H1 (cell line): Measurements from ENCODE around the gene RSF1. TPM values are rescaled to one million over a fixed set of nuclear protein-coding genes. Genes with fewer than 3 reads are reported as not detected.

ENCODE experiments used
- CTCF ChIA-PET: fragments of 300-600 bp; sonication (Branson Sonifier 250); formaldehyde crosslinking; loops from one replicate; lab custom pipeline; 2021; ENCODE audit not compliant: partially characterized antibody; lab: Charles Lee
- POLR2A ChIA-PET: fragments of 300-600 bp; sonication (Branson Sonifier 250); formaldehyde crosslinking; loops from one replicate; lab custom pipeline; 2021; ENCODE audit warnings: inconsistent platforms; ENCODE audit not compliant: partially characterized antibody; lab: Charles Lee
- DNase-seq, 2 experiments: peaks; one replicate each; pipeline versions ENCODE4 v3.0.0 to v3.0.0-alpha.2; 2010 to 2022; ENCODE audit warnings: low spot score in 2 of 2, low read depth in 1 of 2, mixed read lengths in 1 of 2
- FAIRE-seq: peaks from 2 replicates; lab custom pipeline; 2011; peaks lifted over from hg19 to GRCh38; lab: Jason Lieb, UNC
- H2AFZ ChIP-seq: 2 replicates; pipeline ENCODE4 v1.8.1; 2012; ENCODE audit warnings: low read length, inconsistent platforms
- H2AK5ac ChIP-seq: 2 replicates; pipeline ENCODE4 v1.6.1; 2013; ENCODE audit warnings: low read depth, low read length
- H2BK120ac ChIP-seq: replicated peaks from 2 replicates; pipeline ENCODE3; 2013; ENCODE audit warnings: low read depth, low read length, inconsistent platforms
- H2BK12ac ChIP-seq: 2 replicates; pipeline ENCODE4 v1.6.1; 2013; ENCODE audit warnings: low read depth, low read length
- H2BK15ac ChIP-seq: 2 replicates; pipeline ENCODE4 v1.6.1; 2013; ENCODE audit warnings: low read length
- H2BK20ac ChIP-seq: 2 replicates; pipeline ENCODE4 v1.6.1; 2013; ENCODE audit warnings: low read length
- H2BK5ac ChIP-seq: 2 replicates; pipeline ENCODE4 v1.6.1; 2013; ENCODE audit warnings: low read depth, low read length
- H3K14ac ChIP-seq: 2 replicates; pipeline ENCODE4 v1.6.1; 2013; ENCODE audit warnings: inconsistent platforms; ENCODE audit not compliant: insufficient read length
- H3K18ac ChIP-seq: 2 replicates; pipeline ENCODE4 v1.6.1; 2013; ENCODE audit warnings: low read length; ENCODE audit errors: extremely low read depth
- H3K23ac ChIP-seq: 2 replicates; pipeline ENCODE4 v1.6.1; 2013; ENCODE audit warnings: inconsistent platforms; ENCODE audit not compliant: insufficient read length
- H3K23me2 ChIP-seq: 2 replicates; pipeline ENCODE4 v1.6.1; 2013; ENCODE audit warnings: low read depth, low read length
- H3K27ac ChIP-seq: 2 replicates; pipeline ENCODE4 v1.6.1; 2011; ENCODE audit warnings: low read depth, low read length, inconsistent platforms
- H3K27me3 ChIP-seq, 4 experiments: replicated peaks in 1 of 4; 1 replicate in 1 of 4; 2 replicates in 3 of 4; pipeline versions ENCODE4 v1.6.1 to v1.8.1; 2011 to 2013; ENCODE audit warnings: low read length in 3 of 4, mild to moderate bottlenecking in 3 of 4, inconsistent platforms in 2 of 4, mixed read lengths in 2 of 4, moderate library complexity in 1 of 4; ENCODE audit not compliant: control insufficient read depth in 3 of 4, insufficient read depth in 3 of 4; ENCODE audit errors: extremely low read depth in 1 of 4
- H3K36me3 ChIP-seq, 4 experiments: 2 replicates each; pipeline versions ENCODE4 v1.6.1 to v1.8.1; 2011 to 2013; ENCODE audit warnings: mild to moderate bottlenecking in 4 of 4, low read length in 3 of 4, moderate library complexity in 2 of 4, control low read depth in 1 of 4, inconsistent platforms in 1 of 4; ENCODE audit not compliant: insufficient read depth in 4 of 4, control insufficient read depth in 2 of 4
- H3K4ac ChIP-seq: replicated peaks from 2 replicates; pipeline ENCODE3; 2013; ENCODE audit warnings: low read length, low read depth, mixed read lengths, inconsistent platforms; ENCODE audit not compliant: insufficient read length
- H3K4me1 ChIP-seq, 4 experiments: replicated peaks in 1 of 4; 1 replicate in 1 of 4; 2 replicates in 3 of 4; pipeline versions ENCODE4 v1.6.1 to v1.8.1; 2011 to 2013; ENCODE audit warnings: low read length in 3 of 4, inconsistent platforms in 2 of 4, mixed read lengths in 1 of 4; ENCODE audit not compliant: insufficient read depth in 4 of 4, control insufficient read depth in 3 of 4
- H3K4me2 ChIP-seq, 2 experiments: 2 replicates each; pipeline versions ENCODE4 v1.6.1 to v1.8.1; 2011 to 2013; ENCODE audit warnings: low read depth in 2 of 2, low read length in 2 of 2, control low read depth in 1 of 2, inconsistent platforms in 1 of 2, mild to moderate bottlenecking in 1 of 2; ENCODE audit not compliant: insufficient read depth in 1 of 2
- H3K4me3 ChIP-seq, 4 experiments: fragments of 200-600, 300-600 bp in 1 of 4; sonication (generic), shearing (Covaris generic), sonication (Bioruptor Twin) in 1 of 4; 2 replicates each; pipeline versions ENCODE4 v1.5.1 to v1.8.1; 2011 to 2016; ENCODE audit warnings: low read length in 4 of 4, low read depth in 3 of 4, control low read depth in 2 of 4, inconsistent platforms in 2 of 4, mild to moderate bottlenecking in 2 of 4, mixed read lengths in 1 of 4, moderate library complexity in 1 of 4; ENCODE audit not compliant: insufficient read depth in 2 of 4; ENCODE audit errors: extremely low read depth in 1 of 4
- H3K56ac ChIP-seq: replicated peaks from 2 replicates; pipeline ENCODE3; 2013; ENCODE audit warnings: low read depth, mild to moderate bottlenecking, mixed read lengths, low read length, inconsistent platforms; ENCODE audit not compliant: insufficient read length
- H3K79me1 ChIP-seq: 2 replicates; pipeline ENCODE4 v1.6.1; 2013; ENCODE audit warnings: low read depth, low read length, control low read depth
- H3K79me2 ChIP-seq, 2 experiments: 2 replicates each; pipeline versions ENCODE4 v1.6.1 to v1.8.1; 2012 to 2013; ENCODE audit warnings: low read length in 2 of 2, mild to moderate bottlenecking in 2 of 2, inconsistent platforms in 1 of 2; ENCODE audit not compliant: insufficient read depth in 2 of 2, control insufficient read depth in 1 of 2
- H3K9ac ChIP-seq, 4 experiments: replicated peaks in 1 of 4; 1 replicate in 1 of 4; 2 replicates in 3 of 4; pipeline versions ENCODE4 v1.6.1 to v1.8.1; 2011 to 2013; ENCODE audit warnings: low read depth in 3 of 4, low read length in 3 of 4, control low read depth in 2 of 4, mild to moderate bottlenecking in 2 of 4, moderate library complexity in 2 of 4, inconsistent platforms in 1 of 4; ENCODE audit errors: extremely low read depth in 1 of 4
- H3K9me3 ChIP-seq, 2 experiments: 2 replicates each; pipeline versions ENCODE4 v1.6.1 to v1.8.1; 2012 to 2013; ENCODE audit warnings: mild to moderate bottlenecking in 2 of 2, moderate library complexity in 2 of 2, control low read depth in 1 of 2, inconsistent platforms in 1 of 2, low read depth in 1 of 2, low read length in 1 of 2, mixed read lengths in 1 of 2; ENCODE audit not compliant: insufficient read depth in 2 of 2
- H4K20me1 ChIP-seq, 2 experiments: replicated peaks in 1 of 2; 2 replicates each; pipeline versions ENCODE3 to v1.8.1; 2011 to 2013; ENCODE audit warnings: inconsistent platforms in 2 of 2, low read length in 2 of 2, mild to moderate bottlenecking in 1 of 2; ENCODE audit not compliant: insufficient read depth in 2 of 2, control insufficient read depth in 1 of 2
- H4K5ac ChIP-seq: 2 replicates; pipeline ENCODE4 v1.6.1; 2013; ENCODE audit warnings: low read length, low read depth, mixed read lengths, inconsistent platforms; ENCODE audit not compliant: insufficient read length
- H4K8ac ChIP-seq: 2 replicates; pipeline ENCODE4 v1.8.0; 2013; ENCODE audit warnings: mild to moderate bottlenecking, moderate library complexity, low read length, inconsistent platforms; ENCODE audit not compliant: insufficient read depth; ENCODE audit errors: extremely low read depth
- H4K91ac ChIP-seq: replicated peaks from 2 replicates; pipeline ENCODE3; 2013; ENCODE audit warnings: low read length, mixed read lengths, inconsistent platforms; ENCODE audit not compliant: insufficient read length
- BACH1 ChIP-seq: IDR thresholded peaks from 2 replicates; pipeline ENCODE4 v1.6.1; 2012; ENCODE audit warnings: low read length, improper control_type of control experiment
- CTBP2 ChIP-seq: IDR thresholded peaks from 2 replicates; pipeline ENCODE4 v1.7.0; 2011; ENCODE audit warnings: borderline replicate concordance, mild to moderate bottlenecking, moderate library complexity, mixed read lengths, low read length; ENCODE audit not compliant: insufficient read depth, insufficient read length
- E2F6 ChIP-seq: IDR thresholded peaks from 2 replicates; pipeline ENCODE4 v1.6.1; 2012; ENCODE audit warnings: inconsistent platforms
- KDM4A ChIP-seq: IDR thresholded peaks from one replicate; pipeline ENCODE4 v1.7.1; 2012; ENCODE audit warnings: low read depth, mild to moderate bottlenecking, moderate library complexity, low read length, inconsistent platforms; ENCODE audit not compliant: severe bottlenecking
- MAX ChIP-seq: IDR thresholded peaks from 2 replicates; pipeline ENCODE4 v1.6.1; 2012; ENCODE audit warnings: inconsistent platforms
- NANOG ChIP-seq: IDR thresholded peaks from 2 replicates; pipeline ENCODE4 v1.6.1; 2011; ENCODE audit warnings: low read length, low read depth, mild to moderate bottlenecking, inconsistent platforms; ENCODE audit not compliant: insufficient read depth, poor library complexity, severe bottlenecking
- SIX5 ChIP-seq: IDR thresholded peaks from 2 replicates; pipeline ENCODE4 v1.6.1; 2011; ENCODE audit warnings: mild to moderate bottlenecking, low read depth, low read length
- SP4 ChIP-seq: IDR thresholded peaks from 2 replicates; pipeline ENCODE4 v1.6.1; 2012; ENCODE audit warnings: low read length, inconsistent platforms
- ZNF274 ChIP-seq: IDR thresholded peaks from 2 replicates; pipeline ENCODE4 v1.7.0; 2012; ENCODE audit warnings: low read length, borderline replicate concordance; ENCODE audit errors: extremely low read depth
- WGBS, 2 experiments: shearing (Covaris generic) in 1 of 2; methylation state at CpG; one replicate each; pipeline versions ENCODE4 v1.1.6 to v1.1.7; 2013 to 2015; ENCODE audit warnings: low lambda C conversion rate in 2 of 2, mixed read lengths in 2 of 2, inconsistent platforms in 1 of 2, low coverage in 1 of 2, missing lambda C conversion rate in 1 of 2; ENCODE audit not compliant: insufficient replicate concordance in 2 of 2, insufficient coverage in 1 of 2, insufficient read length in 1 of 2; ENCODE audit errors: extremely low coverage in 1 of 2, missing lambda C conversion rate in 1 of 2; 5-methylcytosine and 5-hydroxymethylcytosine counted together
- polyA plus RNA-seq, 7 experiments: library from polyadenylated mRNA; depleted of rRNA in 3 of 7; stranded (reverse) in 5 of 7; unstranded in 2 of 7; fragments of >200 nt in 5 of 7; fragments of 200-250 nt in 2 of 7; gene quantifications; 1 replicate in 5 of 7; 2 replicates in 1 of 7; 4 replicates in 1 of 7; pipeline versions ENCODE4 v1.2.1 to v1.2.3, GENCODE V29; 2011 to 2013; ENCODE audit warnings: missing spikeins in 2 of 7, mixed read lengths in 2 of 7
- total RNA-seq: library from RNA; stranded (reverse); fragmentation: NEBNext Ultra II Directional; extraction: Animal tissue kit (Norgen Biotek cat#: 25700); gene quantifications from 2 replicates; pipeline ENCODE4 v1.2.1, GENCODE V29; 2021
- TF ChIP-seq, protein P1 (sequence below): IDR thresholded peaks from 2 replicates; pipeline ENCODE4 v1.6.1; 2011; ENCODE audit warnings: low read length, improper control_type of control experiment

The RSF1 gene
- total and polyA plus RNA-seq, 2 of the 8 experiments (the other 6 are each of a cell fraction or from before 2014, with no cell fraction given): 17.8 to 87.9 TPM

- Histone ChIP-seq H3K14ac (no peak overlapping the region), H4K5ac (no peak overlapping the region), H4K91ac (no peak overlapping the region), H2BK5ac (no peak overlapping the region), H3K4ac (no peak overlapping the region), H3K9ac (no peak overlapping the region), H3K36me3 (peaks cover 0 to 13% (median 3%) of the 10 kb centered on the region in 4 experiments; a peak in 2 of 8 replicates), H2AFZ (no peak overlapping the region), H3K27me3 (no peaks in the 10 kb centered on the region), H2BK15ac (no peak overlapping the region), H3K56ac (no peak overlapping the region), H3K79me1 (peaks cover 7% of the 10 kb centered on the region), H3K18ac (no peak overlapping the region), H2BK12ac (no peak overlapping the region), H3K9me3 (no peaks in the 10 kb centered on the region), H3K23me2 (no peaks in the 10 kb centered on the region), H2BK20ac (no peak overlapping the region), H3K79me2 (peaks cover 3 to 59% of the 10 kb centered on the region in 2 experiments; a peak in 2 of 4 replicates), H3K4me3 (no peak overlapping the region), H3K27ac (no peak overlapping the region), H4K8ac (no peak overlapping the region), H4K20me1 (peaks cover 5 to 6% of the 10 kb centered on the region in 2 experiments), H3K4me1 (peaks cover 4 to 26% (median 19%) of the 10 kb centered on the region in 4 experiments), H2BK120ac (no peak overlapping the region), H3K4me2 (no peak overlapping the region), H2AK5ac (no peak overlapping the region), H3K23ac (no peak overlapping the region)
- CTCF ChIA-PET: no interaction called here
- POLR2A ChIA-PET: interaction anchor here (0.9 kb wide), 1 partner anchor 26 kb away, joined by 3 read pairs; no protein-coding TSS in a partner anchor
- WGBS, 2 experiments: 88% methylated on average over 6 of the region's 6 CpGs; no CpG with 5 or more reads in 1 of the 2 experiments
- no peak for FAIRE-seq
- no peak for DNase-seq
- no peak for TF ChIP-seq SIX5
- no peak for TF ChIP-seq E2F6
- TF ChIP-seq ZNF274: no peak
- TF ChIP-seq MAX: no peak
- TF ChIP-seq KDM4A: no peak
- TF ChIP-seq CTBP2: no peak
- TF ChIP-seq, protein P1, sequence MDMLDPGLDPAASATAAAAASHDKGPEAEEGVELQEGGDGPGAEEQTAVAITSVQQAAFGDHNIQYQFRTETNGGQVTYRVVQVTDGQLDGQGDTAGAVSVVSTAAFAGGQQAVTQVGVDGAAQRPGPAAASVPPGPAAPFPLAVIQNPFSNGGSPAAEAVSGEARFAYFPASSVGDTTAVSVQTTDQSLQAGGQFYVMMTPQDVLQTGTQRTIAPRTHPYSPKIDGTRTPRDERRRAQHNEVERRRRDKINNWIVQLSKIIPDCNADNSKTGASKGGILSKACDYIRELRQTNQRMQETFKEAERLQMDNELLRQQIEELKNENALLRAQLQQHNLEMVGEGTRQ: no peak
- no peak for TF ChIP-seq SP4
- TF ChIP-seq NANOG: no peak
- TF ChIP-seq BACH1: no peak
These were observed 69.9 kb downstream of the RSF1 start for GRCh38 chr11:77750394-77751156.
